ENCODE results near the gene TUBA4B.
A peak's percentile ranks its signal among the peaks of the same experiment; 100 is the strongest.

Gene TUBA4B

DNA sequence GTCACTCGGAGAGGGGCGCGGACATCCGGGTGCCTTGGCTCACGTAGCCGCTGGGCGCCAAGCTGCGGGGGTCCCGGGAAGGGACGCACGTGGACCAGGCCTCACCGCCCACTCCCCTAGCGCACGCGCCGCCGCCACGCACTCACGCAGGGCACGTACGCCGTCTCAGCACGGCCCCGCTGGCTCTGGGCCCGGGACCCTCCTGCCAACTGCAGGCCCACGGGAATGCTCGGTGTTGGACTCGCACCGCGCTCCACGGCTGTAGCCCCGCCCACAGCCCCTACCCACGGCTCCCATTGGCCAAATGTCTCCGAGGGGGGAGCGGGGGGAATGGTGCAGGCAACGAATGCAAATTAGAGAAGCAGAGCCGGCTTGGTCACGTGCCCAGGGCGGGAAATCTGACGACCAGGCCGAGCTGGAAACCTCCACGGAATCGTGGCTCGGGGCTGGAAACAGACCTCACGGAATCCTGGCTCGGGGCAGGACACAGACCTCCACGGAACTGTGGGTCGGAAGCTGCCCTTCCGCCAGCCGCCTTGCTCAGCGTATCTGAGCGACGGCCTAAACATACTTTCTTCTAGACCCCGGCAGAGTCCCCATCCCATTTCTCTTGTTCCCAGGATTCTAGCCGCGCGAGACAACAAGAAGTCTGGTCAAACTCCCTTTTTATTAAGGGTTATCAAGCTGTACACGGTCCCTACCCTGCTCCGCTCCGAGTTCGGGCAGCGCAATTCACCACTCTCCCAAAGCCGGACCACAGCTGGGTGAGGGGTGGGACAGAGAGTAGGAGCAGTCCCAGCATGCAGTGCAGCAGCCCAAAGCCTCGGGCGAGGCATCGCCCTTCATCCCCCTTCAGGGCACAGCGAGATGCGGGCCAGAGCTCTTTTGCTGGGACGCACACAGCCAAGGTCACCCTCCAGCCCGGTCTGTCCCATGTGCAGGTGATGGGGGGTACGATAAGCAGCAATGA is 34.0 kb upstream of the TUBA4B start, which contains the start of gene ABCB6:
Gene ABCB6 (minus strand): TSS at position 227 of the 970 bp plus-strand sequence. CDS start 285 bp downstream, outside the sequence.
- peak; percentile 51 for FAIRE-seq

- FAIRE-seq: no peak
These were observed 33.1 kb upstream of the TUBA4B start for GRCh38 chr2:219219784-219220532.

DNA sequence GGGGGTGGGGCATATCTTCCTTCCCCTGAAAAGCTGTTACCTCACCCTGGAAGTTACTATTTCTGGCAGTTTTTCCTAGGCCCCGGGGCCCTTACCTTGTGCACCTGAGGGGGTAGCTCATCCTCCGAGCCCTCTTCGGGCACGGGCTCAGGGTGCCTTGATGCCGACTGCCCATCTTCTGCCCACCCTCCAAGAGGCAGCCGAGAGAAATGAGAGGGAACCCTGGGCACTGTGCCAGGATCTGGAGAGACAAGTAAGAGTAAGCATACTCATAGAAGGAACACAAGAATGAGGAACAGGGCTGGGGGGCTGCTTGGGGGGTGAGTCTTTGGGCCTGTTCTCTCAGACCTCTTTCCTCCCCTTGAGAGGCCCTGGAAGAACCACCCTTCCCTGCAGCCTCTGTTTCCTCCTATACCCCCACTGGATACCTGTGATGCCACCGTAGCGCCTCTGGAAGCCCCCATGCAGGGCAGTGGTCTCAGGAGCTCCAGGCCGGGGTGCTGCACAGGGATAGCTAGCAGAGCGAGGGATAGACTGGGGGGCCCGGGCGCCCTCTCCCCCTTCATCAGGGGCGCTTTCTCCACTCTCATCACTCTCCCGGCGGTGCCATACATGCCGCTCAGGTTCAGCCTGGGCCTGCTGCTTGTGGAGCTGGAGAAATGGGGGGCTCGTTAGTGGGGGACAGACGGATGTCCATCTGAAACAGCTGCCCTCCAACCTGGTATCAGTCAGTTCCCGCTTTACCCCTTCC is 32.2 kb upstream of the TUBA4B start:
- no peak for FAIRE-seq

- FAIRE-seq: no peak
These were observed 31.0 kb upstream of the TUBA4B start for GRCh38 chr2:219221957-219222518.

GRCh38 chr2:219223831-219224610 is 29.0 kb upstream of the TUBA4B start:
- no peak for FAIRE-seq

- no peak for FAIRE-seq
These were observed 27.7 kb upstream of the TUBA4B start for GRCh38 chr2:219225350-219225749.

DNA sequence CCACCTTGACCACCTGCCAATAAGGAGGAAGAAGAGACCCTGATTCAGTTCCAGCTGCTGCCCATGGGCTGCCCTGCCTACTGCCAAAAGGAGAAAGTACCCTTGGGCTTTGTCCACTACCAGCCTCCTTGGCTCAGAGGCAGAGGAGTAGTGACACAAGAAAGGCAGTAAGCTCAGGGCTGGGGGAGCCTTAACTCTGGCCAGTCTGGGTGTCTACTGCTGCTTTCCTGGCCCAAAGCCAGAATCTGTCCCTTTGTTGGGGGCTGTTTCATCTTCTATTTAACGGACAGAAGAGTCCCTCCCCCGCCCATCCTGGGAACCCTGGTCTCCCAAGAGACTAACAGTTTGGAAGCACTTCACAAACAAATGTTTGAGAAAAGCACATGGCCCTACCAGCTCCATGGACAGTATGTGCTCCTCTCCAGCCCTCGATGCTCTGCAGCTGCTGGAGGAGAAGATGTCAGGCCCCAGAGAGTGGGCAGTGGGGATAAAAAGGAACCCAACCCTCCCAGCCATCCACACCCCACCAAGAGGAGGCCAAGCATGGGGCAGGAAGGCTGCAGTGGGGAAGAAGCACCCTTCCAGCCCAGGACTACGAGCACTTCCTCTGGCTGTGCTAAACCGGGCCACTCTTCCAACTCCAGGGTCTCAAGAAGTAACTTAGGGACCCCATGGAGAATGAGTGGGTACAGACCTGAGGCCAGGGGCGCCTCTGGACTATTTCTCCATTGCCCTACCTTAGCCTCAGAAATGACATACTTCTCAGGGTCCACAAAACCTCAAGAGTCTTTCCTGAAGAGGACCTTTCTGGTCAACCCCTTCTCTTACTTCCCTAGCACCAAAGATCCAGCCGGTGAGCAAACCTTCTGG is 24.8 kb upstream of the TUBA4B start:
- no peak for FAIRE-seq

- FAIRE-seq: no peak
These were observed 24.1 kb upstream of the TUBA4B start for GRCh38 chr2:219228911-219229304.

GRCh38 chr2:219229305-219230058 is 23.6 kb upstream of the TUBA4B start, which contains the start of the genes ANKZF1 and ATG9A:
ANKZF1 (plus strand) TSS chr2:219229806; CDS start chr2:219230258, 452 bp downstream.
ATG9A (minus strand) TSS chr2:219229636; CDS start chr2:219228024, 1,612 bp downstream.
- FAIRE-seq: peak; percentile 17

- FAIRE-seq: no peak
These were observed 22.9 kb upstream of the TUBA4B start for GRCh38 chr2:219230059-219230540.

DNA sequence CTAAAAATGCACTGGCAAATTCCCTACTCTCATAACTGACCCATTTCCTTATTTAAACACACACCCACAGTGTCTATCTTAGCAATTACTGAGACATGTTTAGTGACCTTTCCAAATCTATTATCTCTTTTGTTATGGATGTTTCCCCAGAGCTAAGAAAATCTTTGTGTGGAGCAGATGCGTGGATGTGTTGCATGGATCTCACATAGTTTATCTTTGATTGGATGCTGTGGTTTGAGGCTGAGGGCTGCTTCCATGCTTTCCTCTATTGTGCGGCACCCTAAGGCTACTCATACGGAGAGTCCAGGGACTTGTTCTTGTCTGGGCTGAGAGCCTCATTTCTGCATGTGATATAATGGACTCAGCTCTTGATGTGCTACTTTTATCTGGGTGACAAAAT is 18.7 kb upstream of the TUBA4B start:
- FAIRE-seq: no peak

- FAIRE-seq: no peak
These were observed 9.7 kb upstream of the TUBA4B start for GRCh38 chr2:219243291-219243761.

- no peak for FAIRE-seq
These were observed 8.3 kb upstream of the TUBA4B start for GRCh38 chr2:219244789-219245147.

DNA sequence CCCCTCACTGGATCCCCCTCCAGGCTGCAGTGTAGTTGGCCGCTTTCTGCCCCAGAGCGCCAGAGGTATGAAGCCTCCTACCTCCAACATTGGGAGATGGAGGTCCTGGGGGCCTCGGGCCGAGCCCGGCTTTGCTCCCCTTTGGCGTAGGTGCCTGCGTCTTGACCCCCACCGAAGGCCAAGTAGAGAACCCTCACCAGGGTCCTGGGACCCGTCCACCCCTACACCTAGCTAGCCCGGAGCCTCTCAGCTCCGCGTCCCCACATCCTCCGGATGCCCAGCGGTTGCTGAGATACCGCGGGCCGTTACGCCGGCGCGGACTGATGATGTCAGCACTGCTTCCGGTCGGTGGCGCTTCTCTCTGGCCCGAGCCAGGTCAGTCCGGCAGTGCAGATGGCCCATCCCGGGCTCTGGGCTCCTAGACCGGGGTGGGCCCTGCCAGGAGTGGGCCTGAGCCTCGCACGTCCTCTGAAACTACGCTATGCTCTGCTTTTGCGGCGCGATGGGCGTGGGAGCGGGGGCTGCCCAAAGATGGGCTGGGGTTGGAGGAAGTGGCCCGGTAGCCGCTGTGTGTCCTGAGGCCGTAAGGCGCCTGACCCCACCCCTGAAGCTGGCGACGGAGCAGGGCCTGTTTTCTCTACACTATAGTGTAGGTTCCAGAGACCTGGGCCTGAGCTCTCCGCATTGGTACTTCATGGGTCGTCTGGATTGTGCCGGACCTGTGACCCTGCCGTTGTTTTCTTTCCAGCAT is 7.7 kb upstream of the TUBA4B start, which contains the start of the genes GLB1L and STK16:
Gene GLB1L (minus strand): TSS at position 297 of the 751 bp plus-strand sequence. CDS start 1,871 bp downstream, outside the sequence.
Gene STK16 (plus strand): TSS at position 332 of the 751 bp plus-strand sequence. CDS start 521 bp downstream, outside the sequence.
- no peak for FAIRE-seq

- no peak for FAIRE-seq
These were observed 7.2 kb upstream of the TUBA4B start for GRCh38 chr2:219245899-219246230.

GRCh38 chr2:219246559-219246958 is 6.5 kb upstream of the TUBA4B start:
- no peak for FAIRE-seq

GRCh38 chr2:219247678-219248642 is 5.1 kb upstream of the TUBA4B start:
- no peak for FAIRE-seq
